Progenitor cell of endocrine pancreas (in vitro differentiated cells): ENCODE data around the gene TBC1D22B. TPM values are rescaled to one million over a fixed set of nuclear protein-coding genes. Genes with fewer than 3 reads are reported as not detected.

Source experiments
- DNase-seq: peaks from one replicate; pipeline ENCODE4 v3.0.0; 2021; ENCODE audit warnings: low spot score; ENCODE audit not compliant: unreplicated experiment
- H3K27ac Mint-ChIP-seq: 2 replicates; pipeline ENCODE4 v1.8.0; 2021; ENCODE audit warnings: mild to moderate bottlenecking, moderate library complexity, mixed read lengths
- H3K27me3 Mint-ChIP-seq: 2 replicates; pipeline ENCODE4 v1.8.0; 2021; ENCODE audit warnings: mixed read lengths
- H3K36me3 Mint-ChIP-seq: 2 replicates; pipeline ENCODE4 v1.8.0; 2022; ENCODE audit warnings: mixed read lengths; ENCODE audit not compliant: insufficient read depth
- H3K4me1 Mint-ChIP-seq: 2 replicates; pipeline ENCODE4 v1.8.0; 2021; ENCODE audit warnings: low read depth, mixed read lengths
- H3K4me3 Mint-ChIP-seq: 2 replicates; pipeline ENCODE4 v1.8.0; 2021; ENCODE audit warnings: low read depth, mild to moderate bottlenecking, moderate library complexity, mixed read lengths
- H3K9me3 Mint-ChIP-seq: 2 replicates; pipeline ENCODE4 v1.8.0; 2021; ENCODE audit warnings: low read depth, mixed read lengths
- total RNA-seq: library from RNA; stranded (reverse); gene quantifications from 2 replicates; pipeline ENCODE4 v1.2.1, GENCODE V29; 2021
- TF ChIP-seq, protein P1 (sequence below): fragments of 200-600 bp; sonication (generic); IDR thresholded peaks from one replicate; pipeline ENCODE4 v1.5.0; 2021; ENCODE audit warnings: antibody characterized with exemption, mild to moderate bottlenecking; ENCODE audit not compliant: unreplicated experiment

The TBC1D22B gene
- total RNA-seq, 1 donor from 2014 or later: 17.1 TPM

DNA sequence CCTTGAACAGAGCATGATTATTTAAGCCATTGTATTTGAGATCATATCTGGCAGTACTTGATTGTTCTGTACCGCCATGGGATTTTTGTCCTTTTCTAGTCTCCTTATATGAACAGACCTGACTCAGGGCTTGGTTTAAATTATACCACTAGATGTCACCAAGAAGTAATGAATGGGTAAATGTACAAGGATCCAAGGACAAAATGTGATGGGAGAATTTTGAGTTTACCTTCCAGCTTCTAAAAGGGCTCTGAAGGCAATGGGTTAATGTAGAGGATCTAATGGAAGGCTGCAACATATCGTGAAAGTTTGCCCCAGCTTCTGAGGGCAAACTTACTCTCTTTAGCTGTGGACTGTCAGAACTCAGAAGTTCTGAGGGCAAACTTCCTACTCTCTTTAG is 108.2 kb downstream of the TBC1D22B start:
- Mint-ChIP-seq H3K4me1 (peaks cover 17% of the 10 kb centered on the region), H3K36me3 (peaks cover 13% of the 10 kb centered on the region), H3K9me3 (no peaks in the 10 kb centered on the region), H3K4me3 (no peak overlapping the region), H3K27me3 (no peaks in the 10 kb centered on the region), H3K27ac (no peak overlapping the region)
- DNase-seq: no peak
- TF ChIP-seq, protein P1, sequence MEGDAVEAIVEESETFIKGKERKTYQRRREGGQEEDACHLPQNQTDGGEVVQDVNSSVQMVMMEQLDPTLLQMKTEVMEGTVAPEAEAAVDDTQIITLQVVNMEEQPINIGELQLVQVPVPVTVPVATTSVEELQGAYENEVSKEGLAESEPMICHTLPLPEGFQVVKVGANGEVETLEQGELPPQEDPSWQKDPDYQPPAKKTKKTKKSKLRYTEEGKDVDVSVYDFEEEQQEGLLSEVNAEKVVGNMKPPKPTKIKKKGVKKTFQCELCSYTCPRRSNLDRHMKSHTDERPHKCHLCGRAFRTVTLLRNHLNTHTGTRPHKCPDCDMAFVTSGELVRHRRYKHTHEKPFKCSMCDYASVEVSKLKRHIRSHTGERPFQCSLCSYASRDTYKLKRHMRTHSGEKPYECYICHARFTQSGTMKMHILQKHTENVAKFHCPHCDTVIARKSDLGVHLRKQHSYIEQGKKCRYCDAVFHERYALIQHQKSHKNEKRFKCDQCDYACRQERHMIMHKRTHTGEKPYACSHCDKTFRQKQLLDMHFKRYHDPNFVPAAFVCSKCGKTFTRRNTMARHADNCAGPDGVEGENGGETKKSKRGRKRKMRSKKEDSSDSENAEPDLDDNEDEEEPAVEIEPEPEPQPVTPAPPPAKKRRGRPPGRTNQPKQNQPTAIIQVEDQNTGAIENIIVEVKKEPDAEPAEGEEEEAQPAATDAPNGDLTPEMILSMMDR: no peak

DNA sequence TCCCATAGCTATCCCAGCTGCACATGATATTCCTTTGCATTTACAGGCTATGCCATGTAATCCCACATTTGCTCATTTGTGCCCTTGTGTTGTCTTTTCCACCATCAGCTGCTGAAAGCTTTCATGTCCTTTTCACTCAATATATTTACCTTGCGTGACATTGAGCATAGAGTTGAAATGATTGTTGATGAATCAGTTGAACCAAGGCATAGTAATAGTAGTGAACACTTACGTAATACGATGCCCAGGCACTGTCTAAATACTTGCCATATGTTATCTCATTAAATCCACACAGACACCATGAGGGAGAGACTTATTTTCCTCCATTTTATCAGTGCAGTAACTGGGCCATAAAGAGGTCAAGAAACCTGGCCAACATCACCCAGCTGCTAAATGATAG is 109.3 kb downstream of the TBC1D22B start:
- TF ChIP-seq, protein P1: no peak
- Mint-ChIP-seq H3K4me3 (no peak overlapping the region), H3K4me1 (peaks cover 18% of the 10 kb centered on the region), H3K27ac (peak overlapping the region; percentile 37), H3K36me3 (peaks cover 12% of the 10 kb centered on the region), H3K9me3 (no peaks in the 10 kb centered on the region), H3K27me3 (no peaks in the 10 kb centered on the region)
- DNase-seq: no peak

DNA sequence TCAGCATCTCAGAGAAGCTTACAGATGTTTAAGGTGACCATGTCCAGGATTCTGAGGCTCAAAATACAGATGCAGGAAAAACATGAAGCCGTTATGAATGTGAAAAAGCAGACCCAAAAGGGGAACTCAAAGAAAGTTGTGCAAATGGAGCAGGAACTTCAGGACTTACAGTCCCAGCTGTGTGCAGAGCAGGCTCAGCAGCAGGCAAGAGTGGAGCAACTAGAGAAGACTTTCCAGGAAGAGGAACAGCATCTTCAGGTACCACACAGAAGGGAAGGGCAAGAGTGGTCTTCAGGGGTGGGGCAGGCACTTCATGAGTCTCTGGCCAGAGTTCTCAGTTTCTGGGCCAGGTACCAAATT is 111.4 kb downstream of the TBC1D22B start:
- TF ChIP-seq, protein P1: no peak
- Mint-ChIP-seq H3K4me3 (no peak overlapping the region), H3K36me3 (peaks cover 12% of the 10 kb centered on the region), H3K9me3 (no peaks in the 10 kb centered on the region), H3K27ac (no peak overlapping the region), H3K27me3 (no peaks in the 10 kb centered on the region), H3K4me1 (peaks cover 18% of the 10 kb centered on the region)
- no peak for DNase-seq

- Mint-ChIP-seq H3K27ac (no peak overlapping the region), H3K9me3 (no peaks in the 10 kb centered on the region), H3K4me3 (no peak overlapping the region), H3K27me3 (no peaks in the 10 kb centered on the region), H3K36me3 (peaks cover 11% of the 10 kb centered on the region), H3K4me1 (peaks cover 18% of the 10 kb centered on the region)
- no peak for DNase-seq
- TF ChIP-seq, protein P1: no peak
These were observed 112.0 kb downstream of the TBC1D22B start for GRCh38 chr6:37369321-37370201.

DNA sequence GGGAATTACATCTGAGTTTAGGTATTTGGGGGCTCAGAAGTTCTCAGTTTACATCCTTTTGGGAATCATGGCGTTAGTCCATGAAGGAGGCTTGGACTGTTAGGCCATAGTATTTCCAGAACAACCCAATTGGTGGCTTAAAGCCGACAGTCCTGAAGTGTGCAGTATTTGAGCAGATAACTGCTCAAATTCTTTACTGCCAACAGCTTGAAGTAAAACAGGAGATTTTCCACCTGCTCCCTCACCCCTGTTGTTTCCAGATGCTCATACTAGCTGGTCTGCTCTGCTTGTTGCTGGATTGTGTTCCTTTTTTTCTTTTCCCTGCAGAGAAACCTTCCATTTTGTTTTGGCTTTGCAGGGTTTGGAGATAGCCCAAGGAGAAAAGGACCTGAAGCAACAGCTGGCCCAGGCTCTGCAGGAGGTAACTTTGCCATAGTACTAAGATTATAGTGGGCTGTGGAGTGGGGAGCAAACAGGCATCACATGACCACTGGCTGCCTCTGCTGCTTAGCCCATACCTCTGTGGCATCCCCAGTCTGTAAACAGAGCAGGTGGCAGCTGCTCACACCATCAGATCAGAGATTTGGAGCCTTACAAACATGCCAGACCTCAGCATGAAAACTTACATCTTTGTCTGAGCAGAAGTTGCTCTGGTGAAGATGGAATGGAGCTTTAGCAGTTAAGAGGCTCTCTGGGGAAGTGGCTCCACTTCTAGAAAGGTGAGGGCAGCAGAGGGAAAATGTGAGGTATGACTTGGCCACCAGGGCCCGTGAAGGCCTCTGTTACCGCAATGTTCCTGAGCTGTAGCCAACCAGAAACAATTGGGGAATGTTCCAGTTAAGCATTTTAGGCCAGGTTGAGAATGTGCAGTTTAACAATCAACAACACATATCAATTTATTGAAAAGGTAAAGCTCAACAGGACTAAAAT is 113.8 kb downstream of the TBC1D22B start:
- H3K9me3 Mint-ChIP-seq: no peaks in the 10 kb centered on the region
- no peaks in the 10 kb centered on the region for H3K27me3 Mint-ChIP-seq
- peaks cover 12% of the 10 kb centered on the region for H3K36me3 Mint-ChIP-seq
- peaks cover 15% of the 10 kb centered on the region for H3K4me1 Mint-ChIP-seq
- H3K27ac Mint-ChIP-seq: no peak overlapping the region
- TF ChIP-seq, protein P1: no peak
- DNase-seq: no peak
- H3K4me3 Mint-ChIP-seq: no peak overlapping the region
